CD4-positive, alpha-beta T cell (primary cell): ENCODE data around the gene SLC16A1. TPM values are rescaled to one million over a fixed set of nuclear protein-coding genes. Genes with fewer than 3 reads are reported as not detected.
"Not testable (repeated sequence)": the region's sequence is repeated elsewhere in the genome, so short reads cannot be mapped to it uniquely, and the experiment has no call there.

Experiments
- ATAC-seq: fragments of 200-7000 bp; cut with Tn5 transposase; one replicate; pipeline ENCODE4 v1.10.0; 2022; ENCODE audit warnings: mild to moderate bottlenecking; ENCODE audit not compliant: poor library complexity
- CTCF ChIA-PET: fragments of 350-600 bp; sonication (Branson Sonifier 250); formaldehyde crosslinking; loops from one replicate; lab custom pipeline; 2021; ENCODE audit warnings: antibody characterized with exemption, inconsistent platforms; lab: Charles Lee
- POLR2A ChIA-PET: fragments of 350-600 bp; sonication (Branson Sonifier 250); formaldehyde crosslinking; loops from one replicate; lab custom pipeline; 2021; ENCODE audit warnings: antibody characterized with exemption, inconsistent platforms; lab: Charles Lee
- DNase-seq, 14 experiments: peaks; one replicate each; pipeline ENCODE4 v3.0.0-alpha.2; 2013 to 2020; ENCODE audit warnings: mixed read lengths in 2 of 14
- H3K27ac ChIP-seq, 2 donors: one replicate each; pipeline versions ENCODE4 v1.5.1 to v1.7.0; 2013; ENCODE audit warnings: low read length in 2 of 2, low read depth in 1 of 2, mild to moderate bottlenecking in 1 of 2
- H3K27me3 ChIP-seq, 2 experiments: 1 replicate in 1 of 2; 2 replicates in 1 of 2; pipeline versions ENCODE4 v1.6.1 to v1.7.0; 2013; ENCODE audit warnings: low read length in 2 of 2, control low read depth in 1 of 2, mild to moderate bottlenecking in 1 of 2, moderate library complexity in 1 of 2; ENCODE audit not compliant: insufficient read depth in 2 of 2, control insufficient read depth in 1 of 2
- H3K36me3 ChIP-seq: one replicate; pipeline ENCODE4 v1.6.1; 2013; ENCODE audit warnings: low read length, control low read depth; ENCODE audit not compliant: insufficient read depth
- H3K4me1 ChIP-seq: one replicate; pipeline ENCODE4 v1.6.1; 2013; ENCODE audit warnings: low read length, control low read depth; ENCODE audit not compliant: insufficient read depth
- H3K4me3 ChIP-seq: one replicate; pipeline ENCODE4 v1.5.1; 2013; ENCODE audit warnings: mild to moderate bottlenecking, low read length, moderate library complexity
- H3K9me3 ChIP-seq, 2 experiments: 1 replicate in 1 of 2; 2 replicates in 1 of 2; pipeline versions ENCODE4 v1.6.1 to v1.7.0; 2013; ENCODE audit warnings: low read length in 2 of 2, mild to moderate bottlenecking in 2 of 2, control low read depth in 1 of 2, moderate library complexity in 1 of 2; ENCODE audit not compliant: control insufficient read depth in 1 of 2, insufficient read depth in 1 of 2
- H3K27ac Mint-ChIP-seq: one replicate; pipeline ENCODE4 v1.8.0; 2020; ENCODE audit warnings: mixed read lengths
- H3K27me3 Mint-ChIP-seq: one replicate; pipeline ENCODE4 v1.8.0; 2021; ENCODE audit warnings: mixed read lengths
- H3K36me3 Mint-ChIP-seq: one replicate; pipeline ENCODE4 v1.8.0; 2021; ENCODE audit warnings: low read depth, mixed read lengths
- H3K4me1 Mint-ChIP-seq: one replicate; pipeline ENCODE4 v1.8.0; 2021; ENCODE audit warnings: low read depth, mixed read lengths
- H3K4me3 Mint-ChIP-seq: one replicate; pipeline ENCODE4 v1.8.0; 2020; ENCODE audit warnings: mild to moderate bottlenecking, mixed read lengths
- H3K9me3 Mint-ChIP-seq: one replicate; pipeline ENCODE4 v1.8.0; 2020; ENCODE audit warnings: mixed read lengths
- CTCF ChIP-seq: fragments of 200-600 bp; IDR thresholded peaks from one replicate; pipeline ENCODE4 v1.8.0; 2022; ENCODE audit warnings: antibody characterized with exemption, mild to moderate bottlenecking
- intact Hi-C, 2 experiments: fragments of 100-400 bp; cut with DNase I in 1 of 2; cut with micrococcal nuclease in 1 of 2; formaldehyde crosslinking; loops; one replicate each; pipeline versions ENCODE4 v1.15.1 to v1.9.0; 2023 to 2025; cut with DNase I, micrococcal nuclease
- total RNA-seq, 174 experiments: library from RNA in 2 of 174; stranded (reverse) in 2 of 174; gene quantifications; one replicate each; pipeline ENCODE4 v1.2.3 and lab custom pipeline; 2021 to 2026

SLC16A1 gene
- total RNA-seq, 2 experiments from 2014 or later, result 22.9 to 26.6 TPM

GRCh38 chr1:112982853-112983536, 27.0 kb upstream of the SLC16A1 start:
- Mint-ChIP-seq H3K9me3 (no peaks in the 10 kb centered on the region), H3K27me3 (no peaks in the 10 kb centered on the region), H3K36me3 (no peaks in the 10 kb centered on the region), H3K4me1 (no peaks in the 10 kb centered on the region), H3K27ac (no peak overlapping the region), H3K4me3 (no peak overlapping the region)
- intact Hi-C loops, result no loop called here
- ChIA-PET CTCF (no interaction called here), POLR2A (no interaction called here)
- TF ChIP-seq CTCF, result no peak
- H3K9me3 ChIP-seq, result no peaks in the 10 kb centered on the region
- H3K4me1 ChIP-seq, result no peaks in the 10 kb centered on the region
- no peaks in the 10 kb centered on the region for H3K27me3 ChIP-seq
- H3K27ac ChIP-seq, result no peak overlapping the region
- no peaks in the 10 kb centered on the region for H3K36me3 ChIP-seq
- no peak for DNase-seq
- no peak overlapping the region for H3K4me3 ChIP-seq
- no peak for ATAC-seq

GRCh38 chr1:112982328-112982727, 26.3 kb upstream of the SLC16A1 start:
- no peak for TF ChIP-seq CTCF
- ATAC-seq (no peak), DNase-seq (no peak)
- Histone ChIP-seq H3K9me3 (no peaks in the 10 kb centered on the region), H3K4me1 (no peaks in the 10 kb centered on the region), H3K36me3 (no peaks in the 10 kb centered on the region), H3K27me3 (no peaks in the 10 kb centered on the region), H3K27ac (no peak overlapping the region), H3K4me3 (no peak overlapping the region)
- no peaks in the 10 kb centered on the region for H3K36me3 Mint-ChIP-seq
- no peak overlapping the region for H3K4me3 Mint-ChIP-seq
- H3K9me3 Mint-ChIP-seq, result no peaks in the 10 kb centered on the region
- ChIA-PET POLR2A (no interaction called here), CTCF (no interaction called here)
- no peaks in the 10 kb centered on the region for H3K4me1 Mint-ChIP-seq
- no peak overlapping the region for H3K27ac Mint-ChIP-seq
- H3K27me3 Mint-ChIP-seq, result no peaks in the 10 kb centered on the region
- intact Hi-C loops, result no loop called here

GRCh38 chr1:112981834-112982233, 25.8 kb upstream of the SLC16A1 start:
- H3K27ac Mint-ChIP-seq, H3K36me3 ChIP-seq, H3K27me3 ChIP-seq, H3K4me3 Mint-ChIP-seq, intact Hi-C loops, CTCF ChIA-PET, H3K4me1 Mint-ChIP-seq, H3K27ac ChIP-seq, H3K36me3 Mint-ChIP-seq, H3K9me3 Mint-ChIP-seq, H3K4me3 ChIP-seq, DNase-seq, H3K4me1 ChIP-seq, H3K27me3 Mint-ChIP-seq, ATAC-seq, H3K9me3 ChIP-seq, POLR2A ChIA-PET: not testable (repeated sequence)

- Histone ChIP-seq H3K4me3 (no peak overlapping the region), H3K27me3 (no peaks in the 10 kb centered on the region), H3K36me3 (no peaks in the 10 kb centered on the region), H3K9me3 (no peaks in the 10 kb centered on the region), H3K27ac (no peak overlapping the region), H3K4me1 (no peaks in the 10 kb centered on the region)
- ChIA-PET CTCF (no interaction called here), POLR2A (no interaction called here)
- ATAC-seq, result no peak
- no peak overlapping the region for H3K4me3 Mint-ChIP-seq
- no peaks in the 10 kb centered on the region for H3K36me3 Mint-ChIP-seq
- H3K27ac Mint-ChIP-seq, result no peak overlapping the region
- intact Hi-C loops, result no loop called here
- H3K9me3 Mint-ChIP-seq, result no peaks in the 10 kb centered on the region
- no peak for DNase-seq
- no peaks in the 10 kb centered on the region for H3K4me1 Mint-ChIP-seq
- no peak for TF ChIP-seq CTCF
- H3K27me3 Mint-ChIP-seq, result no peaks in the 10 kb centered on the region
These were observed 25.4 kb upstream of the SLC16A1 start for GRCh38 chr1:112981426-112981825.
